ENCODE measurements around the gene CRABP2.

DNA sequence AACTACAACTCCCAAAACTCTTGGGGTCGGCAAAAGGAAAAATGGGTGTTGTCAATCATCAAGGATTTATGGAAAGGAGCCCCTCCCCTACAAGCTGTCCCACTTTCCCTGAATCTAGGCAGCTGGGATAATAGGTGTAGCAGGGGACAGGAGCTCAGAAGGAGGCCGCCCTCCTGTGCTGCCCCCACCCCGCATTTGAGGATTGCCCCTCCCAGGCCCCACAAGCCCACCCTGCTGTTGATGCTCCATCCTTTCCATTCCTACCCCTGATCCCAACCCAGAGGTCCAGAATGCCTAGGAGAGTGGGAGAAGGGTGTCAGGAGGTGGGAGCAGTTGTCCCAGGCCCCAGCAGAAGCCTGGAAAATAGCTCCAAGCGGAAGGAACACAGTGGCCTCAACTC lies 37.4 kb upstream of the CRABP2 start:
- TF ChIP-seq, protein P1, sequence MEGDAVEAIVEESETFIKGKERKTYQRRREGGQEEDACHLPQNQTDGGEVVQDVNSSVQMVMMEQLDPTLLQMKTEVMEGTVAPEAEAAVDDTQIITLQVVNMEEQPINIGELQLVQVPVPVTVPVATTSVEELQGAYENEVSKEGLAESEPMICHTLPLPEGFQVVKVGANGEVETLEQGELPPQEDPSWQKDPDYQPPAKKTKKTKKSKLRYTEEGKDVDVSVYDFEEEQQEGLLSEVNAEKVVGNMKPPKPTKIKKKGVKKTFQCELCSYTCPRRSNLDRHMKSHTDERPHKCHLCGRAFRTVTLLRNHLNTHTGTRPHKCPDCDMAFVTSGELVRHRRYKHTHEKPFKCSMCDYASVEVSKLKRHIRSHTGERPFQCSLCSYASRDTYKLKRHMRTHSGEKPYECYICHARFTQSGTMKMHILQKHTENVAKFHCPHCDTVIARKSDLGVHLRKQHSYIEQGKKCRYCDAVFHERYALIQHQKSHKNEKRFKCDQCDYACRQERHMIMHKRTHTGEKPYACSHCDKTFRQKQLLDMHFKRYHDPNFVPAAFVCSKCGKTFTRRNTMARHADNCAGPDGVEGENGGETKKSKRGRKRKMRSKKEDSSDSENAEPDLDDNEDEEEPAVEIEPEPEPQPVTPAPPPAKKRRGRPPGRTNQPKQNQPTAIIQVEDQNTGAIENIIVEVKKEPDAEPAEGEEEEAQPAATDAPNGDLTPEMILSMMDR (conservative IDR thresholded peaks at IDR 0.05), result no peak
- TF ChIP-seq ZFX (IDR thresholded peaks at IDR 0.05), result no peak
